Measurements from ENCODE around the gene CDK15. TPM values are rescaled to one million over a fixed set of nuclear protein-coding genes. Genes with fewer than 3 reads are reported as not detected.
"Not testable (repeated sequence)": the region's sequence is repeated elsewhere in the genome, so short reads cannot be mapped to it uniquely, and the experiment has no call there.

The CDK15 gene
- total RNA-seq = 1 to 10 TPM in 2 of 4 donors, under 1 TPM in 2; 0.75 to 3.6 (median 1.2) TPM

DNA sequence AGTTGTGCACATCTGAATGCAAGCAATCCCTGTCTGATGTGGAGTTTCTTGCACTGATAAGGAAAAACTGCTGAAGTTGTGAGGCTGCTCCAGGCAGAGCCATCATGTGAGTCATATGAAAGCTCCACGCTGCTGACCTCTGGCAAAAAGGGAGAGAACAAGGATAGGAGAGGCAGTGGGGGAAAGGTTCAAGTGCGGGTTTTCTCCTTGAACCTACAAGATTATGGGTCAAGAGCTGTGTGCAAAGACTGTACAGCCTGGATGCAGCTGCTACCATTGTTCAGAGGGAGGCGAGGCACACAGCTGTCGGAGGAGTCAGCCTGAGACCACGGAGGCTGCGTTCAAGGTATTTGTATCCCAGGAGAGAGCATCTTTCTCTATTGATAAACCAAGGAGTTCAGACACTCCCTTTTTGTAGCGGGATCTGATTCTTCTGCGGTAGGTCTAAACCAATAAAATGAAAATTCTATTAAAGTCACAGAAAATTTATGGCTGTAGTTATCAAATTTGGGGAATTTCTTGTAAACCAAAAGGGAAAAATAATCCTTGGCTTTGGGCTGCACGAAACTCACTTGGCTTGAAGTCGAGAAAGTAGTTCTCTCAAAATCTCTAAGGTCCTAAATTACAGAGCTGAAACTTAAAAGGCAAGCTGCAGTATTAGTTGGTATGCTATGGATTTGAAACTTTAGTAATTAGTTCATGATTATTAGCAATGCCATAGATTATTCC is at the start of gene CDK15:
CDK15 (plus strand) TSS at position 96 of the 729 bp plus-strand sequence; CDS start at position 224, 128 bp downstream.
- no peak for ATAC-seq (ENCODE audit: low FRiP score)
- DNase-seq (ENCODE audit: low spot score) = no peak
- TF ChIP-seq, protein P1, sequence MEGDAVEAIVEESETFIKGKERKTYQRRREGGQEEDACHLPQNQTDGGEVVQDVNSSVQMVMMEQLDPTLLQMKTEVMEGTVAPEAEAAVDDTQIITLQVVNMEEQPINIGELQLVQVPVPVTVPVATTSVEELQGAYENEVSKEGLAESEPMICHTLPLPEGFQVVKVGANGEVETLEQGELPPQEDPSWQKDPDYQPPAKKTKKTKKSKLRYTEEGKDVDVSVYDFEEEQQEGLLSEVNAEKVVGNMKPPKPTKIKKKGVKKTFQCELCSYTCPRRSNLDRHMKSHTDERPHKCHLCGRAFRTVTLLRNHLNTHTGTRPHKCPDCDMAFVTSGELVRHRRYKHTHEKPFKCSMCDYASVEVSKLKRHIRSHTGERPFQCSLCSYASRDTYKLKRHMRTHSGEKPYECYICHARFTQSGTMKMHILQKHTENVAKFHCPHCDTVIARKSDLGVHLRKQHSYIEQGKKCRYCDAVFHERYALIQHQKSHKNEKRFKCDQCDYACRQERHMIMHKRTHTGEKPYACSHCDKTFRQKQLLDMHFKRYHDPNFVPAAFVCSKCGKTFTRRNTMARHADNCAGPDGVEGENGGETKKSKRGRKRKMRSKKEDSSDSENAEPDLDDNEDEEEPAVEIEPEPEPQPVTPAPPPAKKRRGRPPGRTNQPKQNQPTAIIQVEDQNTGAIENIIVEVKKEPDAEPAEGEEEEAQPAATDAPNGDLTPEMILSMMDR (IDR thresholded peaks at IDR 0.05) = no peak

DNA sequence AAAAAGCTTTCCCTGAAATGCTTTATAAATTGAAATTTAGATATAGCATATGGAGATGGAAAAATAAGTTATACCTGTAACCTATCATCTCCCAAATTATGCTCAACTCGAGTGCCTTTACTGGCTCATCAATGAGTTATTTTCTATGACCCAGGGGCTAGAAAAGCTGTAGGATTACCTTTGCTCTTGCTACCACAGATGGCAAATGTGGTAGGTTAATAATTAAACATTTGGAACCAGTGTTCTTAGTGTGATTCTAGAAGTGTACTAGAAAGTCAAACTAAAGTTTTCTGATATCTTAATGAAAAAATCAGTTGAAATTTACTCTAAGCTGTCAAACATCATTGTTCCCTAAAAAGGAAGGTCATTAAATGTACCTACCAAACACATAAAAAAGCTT is 48.1 kb upstream of the CDK15 start:
- ATAC-seq (ENCODE audit: low FRiP score) (no peak), DNase-seq (ENCODE audit: low spot score) (no peak)
- TF ChIP-seq, protein P1 (IDR thresholded peaks at IDR 0.05) = no peak

- TF ChIP-seq, protein P1 (IDR thresholded peaks at IDR 0.05) = no peak
- no peak for DNase-seq (ENCODE audit: low spot score)
- no peak for ATAC-seq (ENCODE audit: low FRiP score)
These were observed 47.5 kb upstream of the CDK15 start for GRCh38 chr2:201758873-201759272.

DNA sequence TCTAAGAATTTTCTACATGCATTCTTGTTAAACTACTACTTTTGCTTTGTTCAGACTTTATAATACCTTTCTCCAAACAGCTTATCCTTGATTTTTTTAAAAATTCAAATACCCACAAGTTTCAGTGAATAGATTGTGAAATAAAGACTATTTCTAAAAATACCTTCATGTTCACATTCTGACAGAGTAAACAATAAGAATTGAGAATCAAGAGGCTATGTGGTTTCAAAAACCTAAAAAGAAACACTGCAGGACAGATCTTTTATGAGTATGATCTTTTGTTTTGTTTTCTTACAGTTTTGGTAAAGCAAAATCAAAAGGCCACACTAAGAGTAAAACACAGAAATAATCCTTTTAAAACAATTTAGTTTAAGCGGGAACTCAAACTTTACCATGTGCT is 46.8 kb upstream of the CDK15 start:
- no peak for ATAC-seq (ENCODE audit: low FRiP score)
- no peak for DNase-seq (ENCODE audit: low spot score)
- TF ChIP-seq, protein P1 (IDR thresholded peaks at IDR 0.05) = no peak

- TF ChIP-seq, protein P1 (IDR thresholded peaks at IDR 0.05) = no peak
- DNase-seq (ENCODE audit: low spot score) (no peak), ATAC-seq (ENCODE audit: low FRiP score) (no peak)
These were observed 45.2 kb upstream of the CDK15 start for GRCh38 chr2:201761101-201761500.

DNA sequence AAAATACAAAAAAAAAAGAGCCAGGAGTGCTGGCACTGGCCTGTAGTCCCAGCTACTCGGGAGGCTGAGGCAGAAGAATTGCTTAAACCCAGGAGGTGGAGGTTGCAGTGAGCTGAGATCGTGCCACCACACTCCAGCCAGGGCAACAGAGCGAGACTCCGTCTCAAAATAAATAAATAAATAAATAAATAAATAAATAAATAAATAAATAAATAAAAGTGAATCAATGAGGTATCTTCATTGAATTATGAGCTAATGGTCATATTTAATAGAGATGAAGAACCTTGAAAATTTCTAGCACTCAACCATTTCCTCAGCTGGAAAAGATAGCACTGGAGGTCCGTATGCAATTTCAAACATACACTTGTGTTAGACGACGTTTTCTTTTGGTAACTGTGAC is 41.9 kb upstream of the CDK15 start:
- not testable (repeated sequence) for DNase-seq (ENCODE audit: low spot score); ATAC-seq (ENCODE audit: low FRiP score)

GRCh38 chr2:201765799-201766198 is 40.5 kb upstream of the CDK15 start:
- DNase-seq (ENCODE audit: low spot score) (no peak), ATAC-seq (ENCODE audit: low FRiP score) (no peak)
- TF ChIP-seq, protein P1 (IDR thresholded peaks at IDR 0.05) = no peak

Measured in omental fat pad (tissue), 4 donors.